Gastrocnemius medialis (tissue), 4 donors: ENCODE data around the gene REP15. TPM values are rescaled to one million over a fixed set of nuclear protein-coding genes. Genes with fewer than 3 reads are reported as not detected.

ENCODE experiments used
- ATAC-seq, 2 donors: fragments of 150-250 bp; one replicate each; pipeline ENCODE4 v1.9.1; 2016
- DNase-seq, 2 donors: peaks; one replicate each; pipeline ENCODE4 v3.0.0-alpha.2; 2019
- H3K27ac ChIP-seq, 4 donors: fragments of 200-600 bp; sonication (generic); 1 replicate in 1 of 4; 2 replicates in 3 of 4; pipeline ENCODE4 v1.5.1; 2016 to 2018; ENCODE audit warnings: mild to moderate bottlenecking in 2 of 4, moderate library complexity in 1 of 4
- H3K27me3 ChIP-seq, 3 donors: fragments of 200-600 bp; sonication (generic) in 2 of 3; 1 replicate in 1 of 3; 2 replicates in 2 of 3; pipeline versions ENCODE4 v1.5.1 to v1.6.0; 2016 to 2019; ENCODE audit warnings: mild to moderate bottlenecking in 1 of 3, moderate library complexity in 1 of 3
- H3K36me3 ChIP-seq, 2 donors: fragments of 200-600 bp; sonication (generic) in 1 of 2; one replicate each; pipeline ENCODE4 v1.5.1; 2017 to 2018
- H3K4me1 ChIP-seq, 2 donors: fragments of 200-600 bp; sonication (generic) in 1 of 2; one replicate each; pipeline ENCODE4 v1.5.1; 2016 to 2017; ENCODE audit warnings: mild to moderate bottlenecking in 2 of 2
- H3K4me3 ChIP-seq, 4 donors: fragments of 200-600 bp; sonication (generic) in 3 of 4; 1 replicate in 1 of 4; 2 replicates in 3 of 4; pipeline ENCODE4 v1.5.1; 2016 to 2019; ENCODE audit warnings: mild to moderate bottlenecking in 2 of 4
- H3K9me3 ChIP-seq, 3 donors: fragments of 200-600 bp; sonication (generic) in 2 of 3; 1 replicate in 1 of 3; 2 replicates in 2 of 3; pipeline ENCODE4 v1.5.1; 2016 to 2019
- POLR2A ChIP-seq, 2 donors: fragments of 450-650 bp; IDR thresholded peaks; one replicate each; pipeline ENCODE4 v1.6.1; 2017; ENCODE audit warnings: antibody characterized with exemption in 2 of 2, mild to moderate bottlenecking in 2 of 2, moderate library complexity in 2 of 2
- in situ Hi-C, 4 donors: fragments of 200-750 bp; cut with MboI; loops; one replicate each; pipeline versions ENCODE4 v1.15.0 to v1.8.0; 2017; ENCODE audit warnings: low sequenced_read_pairs in 4 of 4
- intact Hi-C: fragments of 100-400 bp; cut with DNase I; formaldehyde crosslinking; loops from one replicate; pipeline ENCODE4 v1.15.1; 2023; ENCODE audit warnings: low total_unique reads
- total RNA-seq, 4 donors: library from RNA; depleted of rRNA; stranded (reverse); fragments of >200 nt; gene quantifications; one replicate each; pipeline versions ENCODE4 v1.1.0 to v1.2.3, GENCODE V29; 2016
- TF ChIP-seq, protein P1 (sequence below), 5 experiments: fragments of 450-650 bp in 3 of 5; fragments of 200-600 bp in 2 of 5; sonication (generic) in 2 of 5; IDR thresholded peaks in 4 of 5; conservative IDR thresholded peaks in 1 of 5; 1 replicate in 4 of 5; 2 replicates in 1 of 5; pipeline ENCODE4 v1.5.1; 2016 to 2019; ENCODE audit warnings: antibody characterized with exemption in 5 of 5, mild to moderate bottlenecking in 3 of 5, moderate library complexity in 3 of 5

Gene REP15
- total RNA-seq, 4 donors from 2014 or later, result 0.92 to 1.8 (median 1.4) TPM; not detected in 1

DNA sequence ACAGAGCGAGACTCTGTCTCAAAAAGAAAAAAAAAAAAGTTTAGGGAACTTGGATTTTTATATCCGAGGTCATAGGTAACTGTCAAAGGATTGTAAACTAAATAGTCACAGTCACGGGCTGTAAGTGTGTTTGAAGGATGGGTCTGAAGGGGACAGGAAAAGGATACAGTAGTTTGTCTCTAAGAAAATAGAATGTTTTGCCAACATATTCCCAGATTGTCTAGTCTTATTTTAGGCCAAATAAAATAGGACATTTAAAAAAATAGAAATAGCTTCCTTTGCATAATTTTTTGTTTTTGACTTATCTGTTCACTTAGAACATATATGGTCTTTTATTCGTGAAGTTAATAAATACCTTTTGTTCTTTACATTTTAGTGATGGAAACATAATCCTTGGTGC is 24.2 kb upstream of the REP15 start:
- in situ Hi-C loops, result no loop called here
- peaks cover 0 to 11% of the 10 kb centered on the region in 2 donors for H3K36me3 ChIP-seq

GRCh38 chr12:27672643-27673042 is 23.6 kb upstream of the REP15 start:
- peaks cover 0 to 17% of the 10 kb centered on the region in 2 donors for H3K36me3 ChIP-seq
- ATAC-seq (no peak), DNase-seq (no peak)
- intact Hi-C loops (no loop called here), in situ Hi-C loops (no loop called here)
- H3K4me1 ChIP-seq, result peaks cover 12 to 17% of the 10 kb centered on the region in 2 donors
- no peak overlapping the region for H3K4me3 ChIP-seq
- no peaks in the 10 kb centered on the region for H3K9me3 ChIP-seq
- H3K27ac ChIP-seq, result peak overlapping the region; percentile 14 to 55 (median 50)
- no peaks in the 10 kb centered on the region for H3K27me3 ChIP-seq
- TF ChIP-seq, protein P1, sequence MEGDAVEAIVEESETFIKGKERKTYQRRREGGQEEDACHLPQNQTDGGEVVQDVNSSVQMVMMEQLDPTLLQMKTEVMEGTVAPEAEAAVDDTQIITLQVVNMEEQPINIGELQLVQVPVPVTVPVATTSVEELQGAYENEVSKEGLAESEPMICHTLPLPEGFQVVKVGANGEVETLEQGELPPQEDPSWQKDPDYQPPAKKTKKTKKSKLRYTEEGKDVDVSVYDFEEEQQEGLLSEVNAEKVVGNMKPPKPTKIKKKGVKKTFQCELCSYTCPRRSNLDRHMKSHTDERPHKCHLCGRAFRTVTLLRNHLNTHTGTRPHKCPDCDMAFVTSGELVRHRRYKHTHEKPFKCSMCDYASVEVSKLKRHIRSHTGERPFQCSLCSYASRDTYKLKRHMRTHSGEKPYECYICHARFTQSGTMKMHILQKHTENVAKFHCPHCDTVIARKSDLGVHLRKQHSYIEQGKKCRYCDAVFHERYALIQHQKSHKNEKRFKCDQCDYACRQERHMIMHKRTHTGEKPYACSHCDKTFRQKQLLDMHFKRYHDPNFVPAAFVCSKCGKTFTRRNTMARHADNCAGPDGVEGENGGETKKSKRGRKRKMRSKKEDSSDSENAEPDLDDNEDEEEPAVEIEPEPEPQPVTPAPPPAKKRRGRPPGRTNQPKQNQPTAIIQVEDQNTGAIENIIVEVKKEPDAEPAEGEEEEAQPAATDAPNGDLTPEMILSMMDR (IDR thresholded peaks at IDR 0.05 in 4 of 5, conservative IDR thresholded peaks at IDR 0.05 in 1 of 5), result no peak

More for the DNA sequence above, 24.2 kb upstream of the REP15 start:
- intact Hi-C loops, result no loop called here
- no peaks in the 10 kb centered on the region for H3K9me3 ChIP-seq
- no peak overlapping the region for H3K4me3 ChIP-seq
- no peaks in the 10 kb centered on the region for H3K27me3 ChIP-seq
- DNase-seq (no peak), ATAC-seq (no peak)
- H3K4me1 ChIP-seq, result peaks cover 12 to 23% of the 10 kb centered on the region in 2 donors
- peak overlapping the region in 1 of 4 donors; percentile 20 for H3K27ac ChIP-seq
- TF ChIP-seq, protein P1 (IDR thresholded peaks at IDR 0.05 in 4 of 5, conservative IDR thresholded peaks at IDR 0.05 in 1 of 5), result no peak
- TF ChIP-seq POLR2A (IDR thresholded peaks at IDR 0.05), result no peak

DNA sequence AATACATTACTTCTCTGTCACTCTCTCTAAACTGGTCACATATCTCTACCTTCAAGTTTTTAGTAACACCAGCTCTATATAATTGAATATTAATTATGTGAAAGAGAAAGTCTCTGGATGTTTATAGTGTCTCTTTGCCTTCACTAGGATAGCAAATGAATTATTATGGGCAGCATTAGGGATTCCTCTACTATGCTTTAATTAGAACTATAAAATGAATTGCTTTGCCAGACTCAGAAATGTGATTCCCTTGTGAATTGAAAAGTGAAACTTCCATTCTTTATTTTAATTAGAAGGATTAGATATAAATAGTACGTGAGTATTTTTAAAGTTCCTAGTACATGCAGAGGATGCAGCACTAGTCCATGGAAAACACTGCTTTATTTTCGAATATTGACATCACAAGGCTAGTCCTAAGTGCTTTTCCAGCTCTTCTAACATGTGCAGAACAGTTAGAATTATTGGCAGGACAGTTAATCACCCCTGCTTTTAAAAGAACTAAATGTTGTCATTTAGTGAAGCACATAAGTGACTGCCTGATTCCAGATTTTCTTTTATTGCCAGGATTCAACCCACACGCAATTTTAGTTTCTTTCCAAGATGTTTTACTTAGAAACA is 23.0 kb upstream of the REP15 start:
- no peak overlapping the region for H3K4me3 ChIP-seq
- intact Hi-C loops, result no loop called here
- no peaks in the 10 kb centered on the region for H3K27me3 ChIP-seq
- no peak for TF ChIP-seq POLR2A (IDR thresholded peaks at IDR 0.05)
- TF ChIP-seq, protein P1 (IDR thresholded peaks at IDR 0.05 in 4 of 5, conservative IDR thresholded peaks at IDR 0.05 in 1 of 5), result no peak
- peak overlapping the region; percentile 14 to 55 (median 50) for H3K27ac ChIP-seq
- no peaks in the 10 kb centered on the region for H3K9me3 ChIP-seq
- ATAC-seq, result peak; percentile 30 to 50
- peaks cover 0 to 20% of the 10 kb centered on the region in 2 donors for H3K36me3 ChIP-seq
- DNase-seq, result no peak
- peaks cover 12 to 17% of the 10 kb centered on the region in 2 donors for H3K4me1 ChIP-seq
- in situ Hi-C loops, result no loop called here

- H3K4me1 ChIP-seq, result peaks cover 12 to 17% of the 10 kb centered on the region in 2 donors
- intact Hi-C loops, result no loop called here
- ATAC-seq (no peak), DNase-seq (no peak)
- no peaks in the 10 kb centered on the region for H3K9me3 ChIP-seq
- no peaks in the 10 kb centered on the region for H3K27me3 ChIP-seq
- no peak overlapping the region for H3K4me3 ChIP-seq
- peaks cover 0 to 33% of the 10 kb centered on the region in 2 donors for H3K36me3 ChIP-seq
- H3K27ac ChIP-seq, result no peak overlapping the region
- TF ChIP-seq, protein P1 (IDR thresholded peaks at IDR 0.05 in 4 of 5, conservative IDR thresholded peaks at IDR 0.05 in 1 of 5), result no peak
- TF ChIP-seq POLR2A (IDR thresholded peaks at IDR 0.05), result no peak
- in situ Hi-C loops, result no loop called here
These were observed 21.3 kb upstream of the REP15 start for GRCh38 chr12:27674989-27675388.
